ENCODE measurements around the gene STARD7. TPM values are rescaled to one million over a fixed set of nuclear protein-coding genes. Genes with fewer than 3 reads are reported as not detected.

STARD7 gene
- total and polyA plus RNA-seq, 2 experiments from 2014 or later: 72.2 to 222 TPM

DNA sequence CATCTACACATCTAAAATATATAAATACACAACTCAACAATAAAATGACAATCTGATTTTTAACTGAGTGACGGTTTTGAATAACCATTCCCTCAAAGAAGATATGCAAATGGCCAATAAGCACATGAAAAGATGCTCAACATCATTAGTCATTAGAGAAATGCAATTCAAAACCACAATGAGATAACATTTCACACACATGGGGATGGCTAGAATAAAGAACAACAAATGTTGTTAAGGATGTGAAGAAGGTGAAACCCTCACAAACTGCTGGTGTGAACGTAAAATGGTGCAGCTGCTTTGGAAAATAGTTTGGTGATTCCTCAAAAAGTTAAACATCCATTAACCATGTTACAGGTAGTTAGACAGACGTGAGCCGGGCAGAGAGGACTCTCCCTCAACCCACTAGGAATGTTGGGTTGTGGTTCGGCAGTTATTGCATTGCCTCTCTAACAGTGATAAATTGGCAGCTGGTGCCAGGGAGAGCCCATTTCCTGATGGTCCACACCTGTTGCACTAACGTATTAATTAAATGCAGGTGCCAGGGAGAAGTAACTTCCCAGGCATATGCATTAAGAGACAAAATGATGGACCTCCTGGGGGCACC is 41.1 kb downstream of the STARD7 start (continued):
- TF ChIP-seq, protein P1, sequence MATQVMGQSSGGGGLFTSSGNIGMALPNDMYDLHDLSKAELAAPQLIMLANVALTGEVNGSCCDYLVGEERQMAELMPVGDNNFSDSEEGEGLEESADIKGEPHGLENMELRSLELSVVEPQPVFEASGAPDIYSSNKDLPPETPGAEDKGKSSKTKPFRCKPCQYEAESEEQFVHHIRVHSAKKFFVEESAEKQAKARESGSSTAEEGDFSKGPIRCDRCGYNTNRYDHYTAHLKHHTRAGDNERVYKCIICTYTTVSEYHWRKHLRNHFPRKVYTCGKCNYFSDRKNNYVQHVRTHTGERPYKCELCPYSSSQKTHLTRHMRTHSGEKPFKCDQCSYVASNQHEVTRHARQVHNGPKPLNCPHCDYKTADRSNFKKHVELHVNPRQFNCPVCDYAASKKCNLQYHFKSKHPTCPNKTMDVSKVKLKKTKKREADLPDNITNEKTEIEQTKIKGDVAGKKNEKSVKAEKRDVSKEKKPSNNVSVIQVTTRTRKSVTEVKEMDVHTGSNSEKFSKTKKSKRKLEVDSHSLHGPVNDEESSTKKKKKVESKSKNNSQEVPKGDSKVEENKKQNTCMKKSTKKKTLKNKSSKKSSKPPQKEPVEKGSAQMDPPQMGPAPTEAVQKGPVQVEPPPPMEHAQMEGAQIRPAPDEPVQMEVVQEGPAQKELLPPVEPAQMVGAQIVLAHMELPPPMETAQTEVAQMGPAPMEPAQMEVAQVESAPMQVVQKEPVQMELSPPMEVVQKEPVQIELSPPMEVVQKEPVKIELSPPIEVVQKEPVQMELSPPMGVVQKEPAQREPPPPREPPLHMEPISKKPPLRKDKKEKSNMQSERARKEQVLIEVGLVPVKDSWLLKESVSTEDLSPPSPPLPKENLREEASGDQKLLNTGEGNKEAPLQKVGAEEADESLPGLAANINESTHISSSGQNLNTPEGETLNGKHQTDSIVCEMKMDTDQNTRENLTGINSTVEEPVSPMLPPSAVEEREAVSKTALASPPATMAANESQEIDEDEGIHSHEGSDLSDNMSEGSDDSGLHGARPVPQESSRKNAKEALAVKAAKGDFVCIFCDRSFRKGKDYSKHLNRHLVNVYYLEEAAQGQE (IDR thresholded peaks at IDR 0.05; ENCODE audit: unreplicated experiment): no peak
- TF ChIP-seq, protein P2, sequence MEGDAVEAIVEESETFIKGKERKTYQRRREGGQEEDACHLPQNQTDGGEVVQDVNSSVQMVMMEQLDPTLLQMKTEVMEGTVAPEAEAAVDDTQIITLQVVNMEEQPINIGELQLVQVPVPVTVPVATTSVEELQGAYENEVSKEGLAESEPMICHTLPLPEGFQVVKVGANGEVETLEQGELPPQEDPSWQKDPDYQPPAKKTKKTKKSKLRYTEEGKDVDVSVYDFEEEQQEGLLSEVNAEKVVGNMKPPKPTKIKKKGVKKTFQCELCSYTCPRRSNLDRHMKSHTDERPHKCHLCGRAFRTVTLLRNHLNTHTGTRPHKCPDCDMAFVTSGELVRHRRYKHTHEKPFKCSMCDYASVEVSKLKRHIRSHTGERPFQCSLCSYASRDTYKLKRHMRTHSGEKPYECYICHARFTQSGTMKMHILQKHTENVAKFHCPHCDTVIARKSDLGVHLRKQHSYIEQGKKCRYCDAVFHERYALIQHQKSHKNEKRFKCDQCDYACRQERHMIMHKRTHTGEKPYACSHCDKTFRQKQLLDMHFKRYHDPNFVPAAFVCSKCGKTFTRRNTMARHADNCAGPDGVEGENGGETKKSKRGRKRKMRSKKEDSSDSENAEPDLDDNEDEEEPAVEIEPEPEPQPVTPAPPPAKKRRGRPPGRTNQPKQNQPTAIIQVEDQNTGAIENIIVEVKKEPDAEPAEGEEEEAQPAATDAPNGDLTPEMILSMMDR (conservative IDR thresholded peaks at IDR 0.05; ENCODE audit: low read depth in 2 of 2): no peak
- TF ChIP-seq EZH2 (IDR thresholded peaks at IDR 0.05; ENCODE audit: low read depth, unreplicated experiment): no peak

DNA sequence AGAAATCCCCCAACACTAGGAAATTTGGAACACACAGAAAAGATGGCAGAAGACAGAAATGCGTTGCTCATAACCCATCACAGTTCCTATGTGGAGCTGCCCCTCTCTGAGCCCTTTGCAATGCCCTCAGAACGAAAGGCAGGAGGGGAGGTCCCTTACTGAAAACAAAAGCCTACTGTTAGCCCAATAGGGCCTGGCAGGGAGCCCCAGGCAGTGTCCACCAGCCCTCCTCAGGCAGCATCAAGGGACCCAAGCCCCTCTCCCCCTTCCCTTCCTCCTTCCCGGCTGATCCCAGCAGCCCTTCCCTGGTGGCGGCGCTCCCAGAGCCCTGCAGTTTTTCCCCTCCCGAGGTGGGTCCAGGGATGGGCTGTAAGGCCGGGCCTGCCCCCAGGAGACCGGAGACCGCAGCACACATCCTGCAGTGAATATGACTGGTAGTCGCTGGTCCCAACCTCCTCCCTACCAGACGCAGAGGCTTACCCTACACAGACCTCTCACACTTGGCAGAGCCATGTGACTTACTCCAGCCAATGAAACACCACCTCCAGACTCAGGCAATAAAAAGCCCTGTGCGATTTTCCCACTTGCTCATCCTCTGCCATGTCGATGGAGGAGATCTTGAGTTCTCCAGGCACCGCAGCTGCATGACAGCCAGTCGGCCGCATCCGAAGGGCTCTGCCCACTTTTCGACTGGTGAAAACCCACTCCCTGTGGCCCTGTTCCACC is 44.0 kb downstream of the STARD7 start:
- Histone ChIP-seq H2AFZ (peak overlapping the region; percentile 83), H3K36me3 (ENCODE audit: insufficient read depth) (no peaks in the 10 kb centered on the region), H3K4me1 (ENCODE audit: insufficient read depth) (no peaks in the 10 kb centered on the region), H3K27me3 (ENCODE audit: insufficient read depth) (no peaks in the 10 kb centered on the region), H3K79me2 (replicated peaks; ENCODE audit: insufficient read depth) (no peaks in the 10 kb centered on the region), H3F3A (replicated peaks; ENCODE audit: low read depth) (no peaks in the 10 kb centered on the region), H4K20me1 (replicated peaks; ENCODE audit: insufficient read depth) (no peaks in the 10 kb centered on the region), H3K27ac (ENCODE audit: low read depth) (no peak overlapping the region), H3K9me2 (ENCODE audit: insufficient read depth) (no peaks in the 10 kb centered on the region), H3K4me2 (no peak overlapping the region), H3K4me3 (no peak overlapping the region)
- no peaks in the 10 kb centered on the region for H3K36me3 Mint-ChIP-seq (ENCODE audit: low read depth)
- peak; percentile 95 for ATAC-seq
- peak; percentile 61 for DNase-seq (ENCODE audit: low spot score)
- H3K27me3 Mint-ChIP-seq (ENCODE audit: insufficient read depth, low read depth, poor library complexity): peaks cover 2% of the 10 kb centered on the region
- peaks cover 11% of the 10 kb centered on the region for H3K4me1 Mint-ChIP-seq
- peaks cover 8% of the 10 kb centered on the region for H3K9me3 Mint-ChIP-seq
- no peak overlapping the region for H3K4me3 Mint-ChIP-seq
- TF ChIP-seq NANOG (IDR thresholded peaks at IDR 0.05; ENCODE audit: borderline replicate concordance): no peak
- TF ChIP-seq, protein P2 (conservative IDR thresholded peaks at IDR 0.05; ENCODE audit: low read depth in 2 of 2): 0 out of 4 replicates have a peak, but pooled peaks of 1 of the 2 experiments have one; percentile 7
- no peak overlapping the region for H3K27ac Mint-ChIP-seq
